GM21825 (cell line): Measurements from ENCODE around the gene CCDC27.

Experiments used
- ATAC-seq: cut with Tn5 transposase; IDR thresholded peaks from one replicate; pipeline ENCODE4 v1.9.1; 2021; ENCODE audit warnings: mild to moderate bottlenecking, moderate library complexity; ENCODE audit not compliant: unreplicated experiment

CCDC27 gene

GRCh38 chr1:3774276-3774945 lies 22.2 kb downstream of the CCDC27 start:
- no peak for ATAC-seq

- ATAC-seq = no peak
Measured at GRCh38 chr1:3774946-3775489, 22.8 kb downstream of the CCDC27 start.

GRCh38 chr1:3775490-3776230 lies 23.4 kb downstream of the CCDC27 start:
- ATAC-seq = no peak

GRCh38 chr1:3776231-3776961 lies 24.1 kb downstream of the CCDC27 start:
- ATAC-seq = no peak

GRCh38 chr1:3777078-3777547 lies 24.9 kb downstream of the CCDC27 start:
- no peak for ATAC-seq

GRCh38 chr1:3777647-3778589 lies 25.7 kb downstream of the CCDC27 start:
- no peak for ATAC-seq

- ATAC-seq = no peak
Measured at GRCh38 chr1:3778590-3779264, 26.5 kb downstream of the CCDC27 start.

GRCh38 chr1:3779265-3779911 lies 27.1 kb downstream of the CCDC27 start:
- ATAC-seq = no peak

- ATAC-seq = no peak
Measured at GRCh38 chr1:3779912-3780416, 27.7 kb downstream of the CCDC27 start.

- no peak for ATAC-seq
Measured at GRCh38 chr1:3780901-3781300, 28.7 kb downstream of the CCDC27 start.

GRCh38 chr1:3783651-3784474 lies 31.6 kb downstream of the CCDC27 start:
- no peak for ATAC-seq

GRCh38 chr1:3785045-3785444 lies 32.8 kb downstream of the CCDC27 start:
- ATAC-seq = no peak

GRCh38 chr1:3785456-3786157 lies 33.4 kb downstream of the CCDC27 start:
- no peak for ATAC-seq

GRCh38 chr1:3786468-3787348 lies 34.5 kb downstream of the CCDC27 start:
- no peak for ATAC-seq

GRCh38 chr1:3787349-3787715 lies 35.1 kb downstream of the CCDC27 start:
- no peak for ATAC-seq

- no peak for ATAC-seq
Measured at GRCh38 chr1:3787745-3788605, 35.7 kb downstream of the CCDC27 start.
